PFSK-1 (cell line): ENCODE data around the gene LDLR.

Source experiments
- POLR2AphosphoS5 ChIP-seq: IDR thresholded peaks from 2 replicates; pipeline ENCODE4 v1.6.1; 2012; ENCODE audit warnings: low read depth, mild to moderate bottlenecking, control low read depth, low read length, moderate library complexity
- REST ChIP-seq, 2 experiments: IDR thresholded peaks; 2 replicates each; pipeline versions ENCODE4 v1.6.1 to v1.8.0; 2011 to 2012; ENCODE audit warnings: low read depth in 2 of 2, low read length in 2 of 2, control low read depth in 1 of 2, inconsistent platforms in 1 of 2, mild to moderate bottlenecking in 1 of 2, moderate library complexity in 1 of 2; ENCODE audit not compliant: insufficient read depth in 1 of 2
- SIN3A ChIP-seq: IDR thresholded peaks from 2 replicates; pipeline ENCODE4 v1.6.1; 2012; ENCODE audit warnings: mild to moderate bottlenecking, low read length, moderate library complexity, borderline replicate concordance; ENCODE audit not compliant: insufficient read depth
- TAF1 ChIP-seq: IDR thresholded peaks from 2 replicates; pipeline ENCODE4 v1.6.1; 2012; ENCODE audit warnings: low read length, control low read depth, borderline replicate concordance; ENCODE audit not compliant: insufficient read depth

DNA sequence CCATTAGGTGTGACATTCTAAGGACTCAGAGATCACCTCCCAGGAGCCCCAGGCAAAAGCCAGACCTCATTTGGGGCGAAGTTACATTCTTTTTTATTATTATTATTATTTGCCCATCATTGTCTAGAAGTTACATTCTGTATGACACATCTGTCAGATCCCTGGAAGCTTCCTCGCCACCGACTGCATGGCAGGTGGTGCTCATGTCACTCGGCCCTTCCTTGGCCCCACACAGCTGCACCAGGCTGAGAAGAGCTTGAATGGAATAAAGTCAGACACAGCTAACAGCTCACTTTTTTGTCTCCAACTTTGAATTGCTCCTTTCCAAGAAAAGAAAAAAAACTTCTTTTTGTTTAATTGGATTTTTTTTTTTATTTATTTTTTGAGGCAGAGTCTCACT is 41.4 kb upstream of the LDLR start:
- TF ChIP-seq TAF1, result no peak
- TF ChIP-seq REST (IDR thresholded peaks at IDR 0.05; ENCODE audit: insufficient read depth in 1 of 2, low read depth in 2 of 2, low read length in 2 of 2), result no peak
- TF ChIP-seq SIN3A, result no peak
- TF ChIP-seq POLR2AphosphoS5, result no peak
